Head of caudate nucleus (tissue), 42 donors: Measurements from ENCODE around the gene NLGN4X.
"Not testable (repeated sequence)": the region's sequence is repeated elsewhere in the genome, so short reads cannot be mapped to it uniquely, and the experiment has no call there.

Source experiments
- DNase-seq, 42 donors: peaks; one replicate each; pipeline versions ENCODE4 v3.0.0 to v3.0.0-alpha.2; 2020 to 2021; ENCODE audit warnings: mixed read lengths in 7 of 42
- intact Hi-C: fragments of 100-400 bp; cut with DNase I; formaldehyde crosslinking; loops from one replicate; pipeline ENCODE4 v1.15.0; 2022

The NLGN4X gene

GRCh38 chrX:5907207-5907606, 321.5 kb downstream of the NLGN4X start:
- DNase-seq, result no peak
- intact Hi-C loops, result no loop called here

- intact Hi-C loops, result not testable (repeated sequence)
- DNase-seq, result peak in 17 of 42 donors; percentile 3 to 41 (median 15)
Observed at GRCh38 chrX:5903586-5904190, 325.0 kb downstream of the NLGN4X start.

- intact Hi-C loops, result no loop called here
- DNase-seq, result peak in 38 of 42 donors; percentile 5 to 77 (median 42)
Observed at GRCh38 chrX:5898463-5898862, 330.2 kb downstream of the NLGN4X start.

GRCh38 chrX:5891378-5891777, 337.3 kb downstream of the NLGN4X start:
- peak in 1 of 42 donors; percentile 9 for DNase-seq
- intact Hi-C loops, result no loop called here

DNA sequence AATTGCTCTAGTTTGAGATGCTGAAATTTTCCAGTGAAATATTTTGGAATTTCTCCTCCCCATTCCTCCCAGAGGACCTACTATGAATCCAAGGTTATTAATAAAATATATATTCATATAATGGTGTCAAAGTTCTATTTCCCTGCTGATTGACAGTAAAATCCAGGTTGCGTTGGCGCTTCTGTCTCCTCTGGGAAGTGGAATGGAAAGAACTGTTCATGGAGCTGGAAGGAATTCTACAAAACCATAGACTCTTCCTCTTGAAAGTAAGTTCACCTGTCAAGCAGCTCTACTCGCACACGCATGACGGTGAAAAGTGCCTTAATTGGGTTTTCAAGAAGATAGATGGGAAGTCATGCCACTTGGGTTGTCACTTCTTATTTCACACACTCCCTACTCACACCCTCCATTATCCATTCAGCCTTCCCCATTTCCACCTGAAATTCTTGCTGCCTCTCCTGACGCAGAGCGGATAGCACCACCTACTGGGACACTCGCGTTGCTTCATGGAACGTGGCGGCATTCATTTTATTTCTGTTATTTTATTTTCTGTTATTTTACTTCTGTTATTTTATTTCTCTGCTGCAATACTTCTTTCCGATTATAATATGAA, 351.6 kb downstream of the NLGN4X start:
- peak in 34 of 42 donors; percentile 7 to 55 (median 30) for DNase-seq
- intact Hi-C loops, result no loop called here

DNA sequence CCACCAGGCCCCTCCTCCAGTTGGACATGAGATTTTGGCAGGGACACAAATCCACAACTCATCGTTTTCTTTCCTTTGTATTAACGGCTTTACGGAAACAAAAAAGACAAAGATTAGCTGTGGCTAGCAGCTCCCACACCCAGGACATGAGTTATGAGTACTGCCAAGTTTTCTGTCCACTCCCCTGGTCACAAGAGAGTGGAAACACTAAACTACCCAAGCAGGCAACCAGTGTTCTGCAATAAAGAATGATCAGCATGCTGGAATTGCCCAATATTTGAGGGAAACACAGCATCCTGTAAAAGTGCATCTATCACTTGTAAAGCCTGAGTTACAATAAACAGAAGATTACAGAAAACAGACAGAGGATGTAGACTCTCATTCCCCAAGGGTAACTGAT, 358.4 kb downstream of the NLGN4X start:
- intact Hi-C loops, result no loop called here
- DNase-seq, result no peak

GRCh38 chrX:5869786-5870185, 358.9 kb downstream of the NLGN4X start:
- DNase-seq, result no peak
- intact Hi-C loops, result no loop called here

- DNase-seq, result no peak
- intact Hi-C loops, result no loop called here
Observed at GRCh38 chrX:5867778-5868177, 360.9 kb downstream of the NLGN4X start.

- DNase-seq, result no peak
- intact Hi-C loops, result no loop called here
Observed at GRCh38 chrX:5857232-5857631, 371.4 kb downstream of the NLGN4X start.

DNA sequence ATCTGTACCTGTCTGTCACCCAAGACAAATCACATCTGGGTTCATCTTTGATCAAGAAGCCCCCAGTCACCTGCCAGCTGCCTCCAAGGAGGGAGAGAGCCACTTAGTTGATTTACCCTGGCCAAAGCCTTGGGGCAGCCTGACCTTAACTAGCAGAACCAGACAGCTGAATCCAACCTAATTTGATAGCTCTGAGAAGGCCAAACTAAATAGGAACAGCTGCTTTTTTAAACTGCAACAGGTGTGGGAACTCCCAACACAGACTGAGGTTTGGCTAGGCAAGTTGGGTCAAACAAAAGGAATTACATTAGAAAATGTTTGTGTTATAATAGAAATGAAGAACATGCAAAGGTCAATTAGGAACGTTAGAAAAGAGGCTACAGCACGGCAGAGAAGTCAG, 375.7 kb downstream of the NLGN4X start:
- no peak for DNase-seq
- intact Hi-C loops, result no loop called here

DNA sequence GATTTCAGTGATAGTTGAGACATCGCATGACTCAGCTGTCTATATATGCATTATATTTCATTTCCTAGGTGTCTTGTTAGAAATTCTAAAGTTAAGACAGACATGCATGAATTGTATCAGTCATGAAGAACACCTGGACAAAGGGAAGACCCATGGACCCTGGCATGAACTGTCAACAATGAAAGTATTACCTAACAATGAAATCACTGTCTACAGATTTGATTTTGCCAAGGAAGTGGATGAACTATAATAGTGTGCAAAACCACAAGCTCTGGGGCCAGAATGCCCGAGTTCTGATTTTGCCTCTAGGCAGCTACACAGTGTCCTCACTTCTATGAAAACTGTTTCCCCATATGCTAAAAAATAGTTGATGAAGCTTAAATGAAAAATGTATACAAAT, 386.1 kb downstream of the NLGN4X start:
- no peak for DNase-seq
- intact Hi-C loops, result no loop called here
